ENCODE results near the gene ETV7.

ETV7 gene

GRCh38 chr6:36374972-36375371, 12.5 kb downstream of the ETV7 start:
- CTCF ChIA-PET: no interaction called here
- POLR2A ChIA-PET: no interaction called here
- DNase-seq (ENCODE audit: extremely low spot score): no peak
- no peak for TF ChIP-seq LEF1 (IDR thresholded peaks at IDR 0.05; ENCODE audit: borderline replicate concordance)
- no peak for TF ChIP-seq HDGF (IDR thresholded peaks at IDR 0.05; ENCODE audit: borderline replicate concordance)
- TF ChIP-seq SUZ12 (IDR thresholded peaks at IDR 0.05): no peak
- no peak for TF ChIP-seq ARNT (IDR thresholded peaks at IDR 0.05)
- TF ChIP-seq SP1 (IDR thresholded peaks at IDR 0.05): no peak
- no peak for TF ChIP-seq ELF4 (IDR thresholded peaks at IDR 0.05)
- no peak for TF ChIP-seq FOXM1 (IDR thresholded peaks at IDR 0.05; ENCODE audit: borderline replicate concordance)
- no peak for TF ChIP-seq TARDBP (IDR thresholded peaks at IDR 0.05)
- TF ChIP-seq ZNF384 (IDR thresholded peaks at IDR 0.05): no peak
- no peak for TF ChIP-seq NFRKB (IDR thresholded peaks at IDR 0.05)
- no peak for TF ChIP-seq FOXA1 (IDR thresholded peaks at IDR 0.05)
- no peak for TF ChIP-seq FOXK2 (IDR thresholded peaks at IDR 0.05)
- TF ChIP-seq CTBP1 (IDR thresholded peaks at IDR 0.05; ENCODE audit: borderline replicate concordance): no peak
- TF ChIP-seq PKNOX1 (IDR thresholded peaks at IDR 0.05): no peak
- TF ChIP-seq L3MBTL2 (conservative IDR thresholded peaks at IDR 0.05): no peak
- TF ChIP-seq BHLHE40 (IDR thresholded peaks at IDR 0.05; ENCODE audit: borderline replicate concordance): no peak

GRCh38 chr6:36374194-36374593, 13.3 kb downstream of the ETV7 start:
- ChIA-PET CTCF (interaction anchor here (0.7 kb wide), 1 partner anchor 51 kb away, joined by 3 read pairs; no protein-coding TSS in a partner anchor), POLR2A (no interaction called here)
- TF ChIP-seq LEF1 (IDR thresholded peaks at IDR 0.05; ENCODE audit: borderline replicate concordance) (no peak), HDGF (IDR thresholded peaks at IDR 0.05; ENCODE audit: borderline replicate concordance) (no peak), BHLHE40 (IDR thresholded peaks at IDR 0.05; ENCODE audit: borderline replicate concordance) (no peak), ARNT (IDR thresholded peaks at IDR 0.05) (no peak), SUZ12 (IDR thresholded peaks at IDR 0.05) (no peak), PKNOX1 (IDR thresholded peaks at IDR 0.05) (no peak), NFRKB (IDR thresholded peaks at IDR 0.05) (no peak), FOXK2 (IDR thresholded peaks at IDR 0.05) (no peak), CTBP1 (IDR thresholded peaks at IDR 0.05; ENCODE audit: borderline replicate concordance) (no peak), ELF4 (IDR thresholded peaks at IDR 0.05) (no peak), ZNF384 (IDR thresholded peaks at IDR 0.05) (no peak), L3MBTL2 (conservative IDR thresholded peaks at IDR 0.05) (no peak), FOXM1 (IDR thresholded peaks at IDR 0.05; ENCODE audit: borderline replicate concordance) (no peak), SP1 (IDR thresholded peaks at IDR 0.05) (no peak), TARDBP (IDR thresholded peaks at IDR 0.05) (no peak)
- DNase-seq (ENCODE audit: extremely low spot score): no peak

- CTCF ChIA-PET: no interaction called here
- DNase-seq (ENCODE audit: extremely low spot score): no peak
Observed at GRCh38 chr6:36373368-36374019, 14.0 kb downstream of the ETV7 start.

GRCh38 chr6:36372088-36372487, 15.4 kb downstream of the ETV7 start:
- POLR2A ChIA-PET: no interaction called here
- TF ChIP-seq SUZ12 (IDR thresholded peaks at IDR 0.05) (no peak), ELF4 (IDR thresholded peaks at IDR 0.05) (no peak), PKNOX1 (IDR thresholded peaks at IDR 0.05) (no peak), FOXM1 (IDR thresholded peaks at IDR 0.05; ENCODE audit: borderline replicate concordance) (no peak)
- no peak for DNase-seq (ENCODE audit: extremely low spot score)
- CTCF ChIA-PET: no interaction called here

More at GRCh38 chr6:36373368-36374019, 14.0 kb downstream of the ETV7 start:
- POLR2A ChIA-PET: no interaction called here
- TF ChIP-seq FOXK2 (IDR thresholded peaks at IDR 0.05) (no peak), BHLHE40 (IDR thresholded peaks at IDR 0.05; ENCODE audit: borderline replicate concordance) (no peak), ELF4 (IDR thresholded peaks at IDR 0.05) (no peak), HDGF (IDR thresholded peaks at IDR 0.05; ENCODE audit: borderline replicate concordance) (no peak), FOXA1 (IDR thresholded peaks at IDR 0.05) (no peak), FOXM1 (IDR thresholded peaks at IDR 0.05; ENCODE audit: borderline replicate concordance) (no peak), ARNT (IDR thresholded peaks at IDR 0.05) (no peak), TARDBP (IDR thresholded peaks at IDR 0.05) (no peak), LEF1 (IDR thresholded peaks at IDR 0.05; ENCODE audit: borderline replicate concordance) (no peak)

GRCh38 chr6:36371211-36371610, 16.3 kb downstream of the ETV7 start:
- ChIA-PET POLR2A (no interaction called here), CTCF (no interaction called here)
- no peak for DNase-seq (ENCODE audit: extremely low spot score)
- no peak for TF ChIP-seq FOXK2 (IDR thresholded peaks at IDR 0.05)
- no peak for TF ChIP-seq ARNT (IDR thresholded peaks at IDR 0.05)
- no peak for TF ChIP-seq NFRKB (IDR thresholded peaks at IDR 0.05)
- TF ChIP-seq TARDBP (IDR thresholded peaks at IDR 0.05): no peak
- TF ChIP-seq ELF4 (IDR thresholded peaks at IDR 0.05): no peak
- TF ChIP-seq BHLHE40 (IDR thresholded peaks at IDR 0.05; ENCODE audit: borderline replicate concordance): no peak
- TF ChIP-seq CTBP1 (IDR thresholded peaks at IDR 0.05; ENCODE audit: borderline replicate concordance): no peak
- TF ChIP-seq HDGF (IDR thresholded peaks at IDR 0.05; ENCODE audit: borderline replicate concordance): no peak
- TF ChIP-seq FOXA1 (IDR thresholded peaks at IDR 0.05): no peak
- no peak for TF ChIP-seq ZNF384 (IDR thresholded peaks at IDR 0.05)
- no peak for TF ChIP-seq SUZ12 (IDR thresholded peaks at IDR 0.05)

GRCh38 chr6:36370638-36371037, 16.8 kb downstream of the ETV7 start:
- CTCF ChIA-PET: no interaction called here
- DNase-seq (ENCODE audit: extremely low spot score): no peak
- POLR2A ChIA-PET: no interaction called here
- TF ChIP-seq ARNT (IDR thresholded peaks at IDR 0.05) (no peak), FOXM1 (IDR thresholded peaks at IDR 0.05; ENCODE audit: borderline replicate concordance) (no peak), ZNF384 (IDR thresholded peaks at IDR 0.05) (no peak), SUZ12 (IDR thresholded peaks at IDR 0.05) (no peak), TARDBP (IDR thresholded peaks at IDR 0.05) (no peak), FOXA1 (IDR thresholded peaks at IDR 0.05) (no peak), HDGF (IDR thresholded peaks at IDR 0.05; ENCODE audit: borderline replicate concordance) (no peak), ELF4 (IDR thresholded peaks at IDR 0.05) (no peak), NFRKB (IDR thresholded peaks at IDR 0.05) (no peak), CTBP1 (IDR thresholded peaks at IDR 0.05; ENCODE audit: borderline replicate concordance) (no peak), FOXK2 (IDR thresholded peaks at IDR 0.05) (no peak)

All from HEK293T (cell line).